Panc1 (cell line): ENCODE results near the gene UNC5CL. TPM values are rescaled to one million over a fixed set of nuclear protein-coding genes. Genes with fewer than 3 reads are reported as not detected.
A peak's percentile ranks its signal among the peaks of the same experiment; 100 is the strongest.

ENCODE experiments used
- ATAC-seq: fragments of 200-7000 bp; cut with Tn5 transposase; 2 replicates; pipeline ENCODE4 v1.9.1; 2020; ENCODE audit warnings: mild to moderate bottlenecking, moderate library complexity
- BruUV-seq: library from RNA; stranded (reverse); fragments of 400-500 nt; replicated peaks from 2 replicates; lab custom pipeline; 2021; lab: Mats Ljungman, UMichigan
- CTCF ChIA-PET: fragments of 300-600 bp; sonication (Branson Sonifier 250); formaldehyde crosslinking; loops from one replicate; lab custom pipeline; 2022; ENCODE audit warnings: antibody characterized with exemption; lab: Charles Lee
- POLR2A ChIA-PET: fragments of 300-600 bp; sonication (Branson Sonifier 250); formaldehyde crosslinking; loops from one replicate; lab custom pipeline; 2022; ENCODE audit warnings: antibody characterized with exemption; lab: Charles Lee
- DNase-seq: peaks from one replicate; pipeline ENCODE4 v3.0.0-alpha.2; 2010; ENCODE audit warnings: low read depth, low spot score
- H3K27ac ChIP-seq: 2 replicates; pipeline ENCODE4 v1.5.1; 2011; ENCODE audit warnings: mild to moderate bottlenecking, low read length, inconsistent platforms
- H3K27me3 ChIP-seq: fragments of 200-500 bp; sonication (Bioruptor generic); 2 replicates; pipeline ENCODE4 v1.6.0; 2014; ENCODE audit warnings: low read length, inconsistent platforms; ENCODE audit not compliant: control insufficient read depth, insufficient read depth
- H3K36me3 ChIP-seq: fragments of 200-500 bp; sonication (Bioruptor generic); 2 replicates; pipeline ENCODE4 v1.5.1; 2014; ENCODE audit warnings: inconsistent platforms, mild to moderate bottlenecking, low read length, moderate library complexity; ENCODE audit not compliant: control insufficient read depth, insufficient read depth
- H3K4me1 ChIP-seq: 2 replicates; pipeline ENCODE4 v1.5.1; 2011; ENCODE audit warnings: inconsistent platforms, mild to moderate bottlenecking, low read length, moderate library complexity; ENCODE audit not compliant: control insufficient read depth, insufficient read depth
- H3K4me3 ChIP-seq, 2 experiments: 2 replicates each; pipeline ENCODE4 v1.5.1; 2011 to 2012; ENCODE audit warnings: low read depth in 2 of 2, low read length in 2 of 2, mild to moderate bottlenecking in 2 of 2, inconsistent platforms in 1 of 2, moderate library complexity in 1 of 2
- H3K9me3 ChIP-seq: fragments of 200-500 bp; sonication (Bioruptor generic); 2 replicates; pipeline ENCODE4 v1.5.1; 2014; ENCODE audit warnings: low read depth, mild to moderate bottlenecking, inconsistent platforms, low read length, moderate library complexity; ENCODE audit not compliant: control insufficient read depth, insufficient read depth
- CTCF ChIP-seq: fragments of 450-650 bp; IDR thresholded peaks from 2 replicates; pipeline ENCODE4 v1.5.1; 2017; ENCODE audit warnings: mild to moderate bottlenecking
- POLR2AphosphoS5 ChIP-seq: IDR thresholded peaks from 2 replicates; pipeline ENCODE4 v1.6.1; 2012; ENCODE audit warnings: mild to moderate bottlenecking, low read depth, low read length, moderate library complexity
- REST ChIP-seq, 2 experiments: IDR thresholded peaks; 2 replicates each; pipeline ENCODE4 v1.6.1; 2011 to 2012; ENCODE audit warnings: low read depth in 2 of 2, control low read depth in 1 of 2, low read length in 1 of 2, mild to moderate bottlenecking in 1 of 2, moderate library complexity in 1 of 2; ENCODE audit not compliant: insufficient read depth in 1 of 2
- SIN3A ChIP-seq: IDR thresholded peaks from 2 replicates; pipeline ENCODE4 v1.6.1; 2012; ENCODE audit warnings: low read depth, mild to moderate bottlenecking, low read length, moderate library complexity, borderline replicate concordance; ENCODE audit not compliant: insufficient read depth
- TCF7L2 ChIP-seq: IDR thresholded peaks from 2 replicates; pipeline ENCODE4 v1.6.1; 2011; ENCODE audit warnings: mild to moderate bottlenecking, low read depth, low read length, inconsistent platforms
- in situ Hi-C: cut with HindIII; loops from 2 replicates; pipeline ENCODE4 v1.10.0; 2016; ENCODE audit warnings: low sequenced_read_pairs, low pct_unique_long_range_greater_than_20kb
- intact Hi-C: fragments of 100-400 bp; cut with micrococcal nuclease; formaldehyde crosslinking; loops from one replicate; pipeline ENCODE4 v1.10.0; 2022; ENCODE audit not compliant: unreplicated experiment
- total RNA-seq: library from RNA; stranded (reverse); gene quantifications from one replicate; pipeline ENCODE4 v1.2.1, GENCODE V29; 2021; ENCODE audit not compliant: unreplicated experiment

The UNC5CL gene
- total RNA-seq, 1 experiment from 2014 or later = 0.36 TPM

GRCh38 chr6:41066867-41067304 lies 27.9 kb upstream of the UNC5CL start:
- H3K4me1 ChIP-seq = peaks cover 13% of the 10 kb centered on the region
- ChIA-PET POLR2A (no interaction called here), CTCF (no interaction called here)
- no peaks in the 10 kb centered on the region for H3K27me3 ChIP-seq
- DNase-seq (no peak), ATAC-seq (0 out of 2 replicates have a peak, but pooled peaks have one; percentile 35)
- H3K27ac ChIP-seq = no peak overlapping the region
- no TSS peak for BruUV-seq
- H3K4me3 ChIP-seq = no peak overlapping the region
- H3K9me3 ChIP-seq = no peaks in the 10 kb centered on the region
- TF ChIP-seq POLR2AphosphoS5 (no peak), TCF7L2 (no peak), SIN3A (no peak), CTCF (peak; percentile 82)
- peaks cover 7% of the 10 kb centered on the region for H3K36me3 ChIP-seq
- in situ Hi-C loops (no loop called here), intact Hi-C loops (no loop called here)

GRCh38 chr6:41065550-41066026 lies 26.6 kb upstream of the UNC5CL start:
- Histone ChIP-seq H3K4me1 (peaks cover 8% of the 10 kb centered on the region; the same call in 1 of the 2 replicates), H3K4me3 (no peak overlapping the region), H3K27ac (peak overlapping the region; percentile 9; the same call in 1 of the 2 replicates), H3K9me3 (no peaks in the 10 kb centered on the region), H3K36me3 (peaks cover 7% of the 10 kb centered on the region; the same call in 1 of the 2 replicates), H3K27me3 (no peaks in the 10 kb centered on the region)
- intact Hi-C loops (no loop called here), in situ Hi-C loops (no loop called here)
- ChIA-PET CTCF (no interaction called here), POLR2A (no interaction called here)
- ATAC-seq = no peak
- TF ChIP-seq TCF7L2 (no peak), SIN3A (no peak), POLR2AphosphoS5 (no peak)
- DNase-seq = no peak
- BruUV-seq = no TSS peak

- BruUV-seq = no TSS peak
- H3K36me3 ChIP-seq = peaks cover 7% of the 10 kb centered on the region; the same call in 1 of the 2 replicates
- in situ Hi-C loops = no loop called here
Observed at GRCh38 chr6:41064841-41065240, 25.8 kb upstream of the UNC5CL start.

More at GRCh38 chr6:41064841-41065240, 25.8 kb upstream of the UNC5CL start:
- ChIA-PET CTCF (interaction anchor here (0.6 kb wide), 1 partner anchor 65 kb away, joined by 15 read pairs; no protein-coding TSS in a partner anchor), POLR2A (no interaction called here)
- ATAC-seq (no peak), DNase-seq (no peak)
- TF ChIP-seq TCF7L2 (no peak), POLR2AphosphoS5 (no peak), CTCF (no peak), REST (IDR thresholded peaks at IDR 0.05; ENCODE audit: insufficient read depth in 1 of 2, low read depth in 2 of 2, low read length in 1 of 2) (no peak), SIN3A (no peak)
- Histone ChIP-seq H3K27me3 (no peaks in the 10 kb centered on the region), H3K27ac (no peak overlapping the region), H3K4me1 (0 out of 2 replicates have a peak, but pooled peaks cover 8% of the 10 kb centered on the region), H3K4me3 (no peak overlapping the region), H3K9me3 (no peaks in the 10 kb centered on the region)
- intact Hi-C loops = no loop called here
